PC-3 (cell line): ENCODE results near the gene CD2AP.

Experiments
- CTCF ChIP-seq: fragments of 300-600 bp; sonication (generic); conservative IDR thresholded peaks from 2 replicates; pipeline ENCODE4 v1.5.1; 2017; ENCODE audit warnings: antibody characterized with exemption, low read depth, mild to moderate bottlenecking, low read length
- EZH2 ChIP-seq: fragments of 300-600 bp; sonication (generic); IDR thresholded peaks from one replicate; pipeline ENCODE4 v1.6.1; 2017; ENCODE audit warnings: antibody characterized with exemption, mild to moderate bottlenecking, low read length; ENCODE audit not compliant: unreplicated experiment
- EZH2phosphoT487 ChIP-seq: fragments of 300-600 bp; sonication (generic); IDR thresholded peaks from 2 replicates; pipeline ENCODE4 v1.6.1; 2018; ENCODE audit warnings: mild to moderate bottlenecking, antibody characterized with exemption, low read length, borderline replicate concordance

DNA sequence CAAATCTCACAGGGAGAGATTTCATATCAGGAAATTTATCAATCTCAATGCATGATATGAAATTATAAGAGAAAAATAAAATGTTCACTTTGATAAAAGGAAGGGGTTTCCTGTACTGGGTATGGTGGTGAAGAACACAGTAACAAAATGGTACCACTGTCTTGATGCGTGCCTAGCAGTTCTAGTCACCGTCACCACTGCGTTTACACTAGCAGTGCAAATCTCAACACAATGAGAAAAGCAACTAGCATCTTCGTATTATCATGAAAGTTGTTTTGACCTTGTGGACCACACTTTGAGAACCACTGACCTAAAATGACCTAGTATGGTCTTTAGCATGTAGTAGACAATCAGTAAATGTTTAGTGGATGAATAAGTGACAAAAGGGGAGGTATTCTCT, 152.4 kb downstream of the CD2AP start:
- no peak for TF ChIP-seq EZH2phosphoT487
- no peak for TF ChIP-seq CTCF
- TF ChIP-seq EZH2 = no peak
